NCI-H2171 (cell line): ENCODE measurements around the gene GRIFIN.

Source experiments
- DNase-seq: peaks from one replicate; lab custom pipeline; 2025; lab: John Stamatoyannopoulos, UW

Gene GRIFIN

GRCh38 chr7:2498708-2499107 is 22.5 kb upstream of the GRIFIN start:
- no peak for DNase-seq

GRCh38 chr7:2497500-2498336 is 21.5 kb upstream of the GRIFIN start:
- DNase-seq = peak; percentile 71

GRCh38 chr7:2497065-2497464 is 20.9 kb upstream of the GRIFIN start:
- DNase-seq = no peak

GRCh38 chr7:2496375-2496774 is 20.2 kb upstream of the GRIFIN start:
- DNase-seq = no peak

GRCh38 chr7:2495418-2496299 is 19.5 kb upstream of the GRIFIN start:
- DNase-seq = peak; percentile 90

GRCh38 chr7:2494191-2495130 is 18.3 kb upstream of the GRIFIN start:
- DNase-seq = no peak

GRCh38 chr7:2493205-2494164 is 17.3 kb upstream of the GRIFIN start:
- no peak for DNase-seq

- no peak for DNase-seq
These were observed 15.8 kb upstream of the GRIFIN start for GRCh38 chr7:2492038-2492437.

- DNase-seq = no peak
These were observed 14.0 kb upstream of the GRIFIN start for GRCh38 chr7:2490181-2490651.

- DNase-seq = no peak
These were observed 12.5 kb upstream of the GRIFIN start for GRCh38 chr7:2488681-2489080.

- DNase-seq = no peak
These were observed 12.1 kb upstream of the GRIFIN start for GRCh38 chr7:2488272-2488645.

- DNase-seq = peak; percentile 28
These were observed 11.5 kb upstream of the GRIFIN start for GRCh38 chr7:2487586-2488271.

- no peak for DNase-seq
These were observed 8.7 kb upstream of the GRIFIN start for GRCh38 chr7:2484868-2485267.

GRCh38 chr7:2483494-2483893 is 7.3 kb upstream of the GRIFIN start:
- peak; percentile 71 for DNase-seq

GRCh38 chr7:2482725-2483451 is 6.7 kb upstream of the GRIFIN start:
- no peak for DNase-seq

GRCh38 chr7:2481195-2481594 is 5.0 kb upstream of the GRIFIN start:
- DNase-seq = no peak

GRCh38 chr7:2480070-2480408 is 3.8 kb upstream of the GRIFIN start:
- no peak for DNase-seq

GRCh38 chr7:2479276-2480069 is 3.3 kb upstream of the GRIFIN start:
- no peak for DNase-seq

- no peak for DNase-seq
These were observed 2.6 kb upstream of the GRIFIN start for GRCh38 chr7:2478800-2479199.
